ENCODE measurements around the gene INF2.

The INF2 gene

DNA sequence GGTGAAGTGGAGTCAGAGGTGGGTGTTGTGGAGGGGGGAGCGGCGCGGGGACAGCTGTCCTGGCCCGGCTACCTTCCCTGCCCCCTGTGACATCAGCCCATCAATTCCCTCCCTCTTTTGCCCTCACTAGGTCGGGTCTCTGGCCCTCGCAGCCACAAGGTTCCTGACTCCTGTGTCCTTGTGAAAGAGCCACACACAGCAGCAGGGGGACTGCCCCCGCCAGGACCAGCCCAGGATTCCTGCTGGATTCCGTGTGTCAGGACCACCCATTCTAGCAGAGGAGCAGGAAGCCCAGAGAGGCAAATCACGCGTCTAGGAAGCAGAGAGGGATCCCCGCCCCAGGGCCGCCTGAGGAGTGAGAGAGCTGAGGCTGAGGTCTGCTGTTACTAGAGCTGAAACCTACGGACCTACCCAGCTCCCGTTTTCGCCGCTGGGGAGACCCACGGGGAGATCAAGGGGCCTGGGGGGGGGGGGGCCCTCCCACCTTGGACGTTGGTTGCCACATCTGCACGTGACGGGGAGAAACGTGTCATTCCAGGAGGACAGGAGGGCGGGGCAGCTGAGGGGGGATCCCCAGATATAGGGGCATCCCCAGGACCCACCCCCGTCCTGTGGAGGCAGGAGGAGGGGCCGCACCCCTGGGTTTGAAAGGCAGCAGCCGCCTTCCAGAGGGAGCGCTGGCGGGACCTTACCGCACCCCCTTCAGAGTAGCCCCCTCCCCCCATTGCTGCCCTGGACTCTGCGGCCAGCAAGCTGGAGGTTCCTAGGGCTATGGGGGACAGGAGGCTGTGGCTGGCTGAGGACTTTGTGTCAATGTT is 12.5 kb upstream of the INF2 start:
- no peak for DNase-seq (ENCODE audit: low read depth)

DNA sequence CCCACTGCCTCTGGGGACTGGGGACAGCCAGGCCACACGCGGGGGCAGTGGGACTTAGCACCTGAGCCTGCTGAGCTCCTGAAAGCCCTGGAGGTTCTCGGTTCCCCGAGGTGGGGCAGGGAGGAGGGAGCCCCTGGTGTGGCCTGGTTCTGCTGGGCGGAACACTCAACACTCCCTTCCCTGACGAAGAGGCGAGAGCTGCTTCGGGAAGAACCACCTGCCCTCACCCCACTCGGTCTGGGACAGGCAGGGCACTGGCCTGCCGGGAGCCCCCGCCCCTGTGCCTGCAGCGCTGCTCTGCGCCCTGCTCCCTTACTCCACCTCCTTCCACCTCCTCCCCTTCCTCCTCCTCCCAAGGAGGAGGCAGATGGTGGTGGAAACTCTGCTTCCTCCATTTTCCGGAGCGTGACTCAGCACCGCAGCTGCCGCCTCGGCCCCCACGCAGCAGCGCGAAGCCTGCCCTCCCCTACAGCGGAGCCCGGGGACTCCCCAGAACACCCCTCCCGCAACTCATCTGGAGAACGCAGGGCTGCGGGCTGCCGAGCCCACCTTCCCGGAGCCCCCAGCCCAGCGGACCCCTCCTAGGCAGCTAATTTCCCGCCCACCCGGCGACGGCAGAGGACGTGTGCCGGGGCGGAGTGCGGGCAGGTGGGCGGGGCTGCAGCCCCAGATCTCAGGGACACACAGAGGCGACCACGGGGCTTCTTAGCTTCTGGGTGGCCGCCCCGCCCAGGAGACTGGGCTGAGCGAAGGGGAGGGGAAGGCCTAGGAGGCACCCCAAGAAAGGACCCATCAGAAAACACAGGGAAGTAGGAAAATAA is 11.7 kb upstream of the INF2 start:
- DNase-seq (ENCODE audit: low read depth) = peak; percentile 51

DNA sequence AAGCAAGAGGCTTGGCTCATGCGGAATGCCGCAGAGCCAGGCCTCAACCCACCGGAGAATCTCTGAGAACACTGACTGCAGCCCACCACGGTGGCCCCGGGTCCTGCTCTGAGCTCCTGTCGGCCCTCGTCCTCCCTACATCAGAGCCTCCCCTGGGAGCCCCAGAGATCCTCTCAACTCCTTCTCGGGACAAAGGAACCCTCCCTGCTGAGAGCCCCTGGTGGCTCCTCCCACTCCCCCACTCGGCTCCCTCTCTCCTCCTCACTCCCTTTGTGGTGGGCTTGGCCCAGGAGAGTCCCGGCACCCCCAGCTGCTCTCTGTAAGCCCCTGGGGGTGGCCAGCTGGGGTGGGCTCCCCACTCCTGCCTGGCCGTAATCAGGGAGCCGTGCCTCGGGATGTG is 11.1 kb upstream of the INF2 start:
- no peak for DNase-seq (ENCODE audit: low read depth)

DNA sequence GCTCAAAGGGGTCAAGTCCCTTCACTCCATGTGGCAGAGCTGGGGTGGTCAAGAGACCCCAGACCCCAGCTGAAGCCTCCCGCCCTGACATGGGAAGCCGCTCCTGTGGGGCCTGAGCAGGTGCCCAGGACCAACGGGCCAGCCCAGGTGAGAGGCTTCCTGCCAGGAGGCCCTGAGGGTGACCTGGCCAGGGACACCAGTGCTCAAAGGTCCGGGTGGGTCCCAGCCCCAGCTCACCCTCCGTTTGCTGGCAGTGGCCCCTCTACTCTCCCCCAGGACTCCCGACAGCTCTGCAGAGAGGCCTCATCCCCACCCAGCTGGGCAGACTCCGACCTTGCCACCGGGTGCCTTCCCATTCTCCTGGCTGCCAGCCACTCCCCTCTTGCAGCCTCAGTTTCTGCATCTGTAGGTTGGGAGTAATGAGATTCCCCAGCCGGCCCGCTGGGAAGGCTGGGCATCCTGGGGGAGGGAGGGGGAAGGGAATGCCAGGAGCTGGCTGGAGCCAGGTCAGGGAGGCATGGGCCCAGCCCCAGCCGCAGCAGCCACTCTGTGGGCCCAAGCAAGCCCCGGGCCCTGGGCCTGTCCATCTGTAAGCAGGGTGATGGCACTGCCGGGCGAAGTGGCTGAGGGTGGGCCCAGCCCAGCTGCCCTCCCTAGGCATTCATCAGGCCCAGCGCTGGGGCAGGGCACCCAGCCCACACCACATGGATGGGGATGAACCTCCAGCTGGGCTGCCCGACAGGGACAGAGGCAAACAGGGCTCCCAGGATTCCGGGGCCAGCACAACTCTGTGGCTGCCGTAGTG is 10.3 kb upstream of the INF2 start:
- no peak for DNase-seq (ENCODE audit: low read depth)

DNA sequence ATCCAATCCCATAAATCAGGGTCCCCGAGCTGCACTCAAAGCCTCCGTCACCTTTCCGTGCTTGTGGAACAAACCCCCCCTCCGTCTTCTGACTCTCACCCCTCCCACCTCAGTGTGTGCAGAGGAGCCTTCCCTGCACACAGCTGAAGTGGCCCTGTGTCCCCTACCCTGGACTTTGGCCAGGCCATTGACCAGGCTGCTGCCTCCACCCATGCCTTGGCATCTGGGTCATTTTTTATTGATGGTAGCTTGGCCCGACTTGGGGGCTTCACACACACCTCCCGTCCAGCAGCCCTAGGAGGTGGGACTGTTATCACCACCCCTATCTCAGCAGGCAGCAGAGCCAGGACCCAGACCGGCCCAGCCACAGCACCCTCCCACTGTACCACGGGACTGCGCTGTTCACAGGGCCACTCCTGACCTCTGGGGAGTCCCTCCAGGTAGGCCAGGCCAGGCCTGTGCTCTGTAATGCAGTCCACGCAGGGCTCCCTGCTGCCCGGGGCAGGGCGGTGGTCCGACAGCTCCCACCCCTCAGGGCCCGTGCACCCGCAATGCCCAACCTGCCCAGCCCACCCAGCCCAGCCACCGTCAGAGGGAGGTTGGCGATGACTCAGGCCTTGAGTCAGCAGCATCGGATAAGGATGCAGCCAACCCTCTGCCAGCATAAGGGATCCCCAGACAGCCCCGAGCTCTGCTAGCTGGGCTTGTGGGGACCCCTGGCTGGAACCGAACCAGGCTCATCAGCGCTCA is 9.2 kb upstream of the INF2 start:
- DNase-seq (ENCODE audit: low read depth) = no peak

DNA sequence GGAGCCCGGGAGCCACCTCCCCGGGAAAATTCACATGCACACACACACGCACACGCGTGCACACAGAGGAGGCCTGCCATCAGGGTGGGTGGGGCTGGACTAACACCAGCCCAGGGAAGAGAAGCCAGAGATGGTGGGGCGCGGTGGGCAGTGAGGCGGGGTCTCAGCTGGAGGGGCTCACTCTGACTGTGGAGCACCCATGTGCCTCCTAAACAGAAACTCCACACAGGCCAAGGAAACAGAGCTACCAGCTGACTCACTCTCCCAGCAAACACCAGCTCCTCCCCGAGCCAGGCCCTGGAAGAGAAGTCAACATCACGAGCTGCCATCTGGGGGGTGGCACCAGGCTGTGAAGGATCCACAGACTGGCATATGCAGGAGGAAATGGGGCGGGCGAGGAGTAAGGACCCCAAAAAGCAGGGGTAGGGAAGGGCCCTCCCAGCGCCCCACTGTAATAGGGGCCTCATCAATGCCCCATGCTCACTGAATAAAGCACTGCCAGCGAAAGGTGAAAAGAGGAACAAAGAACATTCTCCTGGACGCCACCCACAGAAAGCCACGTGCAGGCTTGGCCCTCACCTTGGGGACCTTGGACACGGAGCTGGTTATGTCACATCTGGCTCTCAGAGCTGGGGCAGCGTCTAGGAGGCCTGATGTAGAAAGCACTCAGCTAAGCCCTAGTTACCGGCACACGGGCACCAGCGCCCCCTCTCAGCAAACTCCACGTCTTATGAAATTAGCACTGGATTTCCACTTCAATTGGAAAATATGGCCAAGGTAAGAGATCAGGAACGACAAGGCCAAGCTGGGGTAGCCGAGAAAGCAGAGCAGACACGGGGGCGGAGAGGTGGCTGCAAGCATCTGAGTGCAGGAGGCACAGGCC is 8.4 kb upstream of the INF2 start:
- no peak for DNase-seq (ENCODE audit: low read depth)

DNA sequence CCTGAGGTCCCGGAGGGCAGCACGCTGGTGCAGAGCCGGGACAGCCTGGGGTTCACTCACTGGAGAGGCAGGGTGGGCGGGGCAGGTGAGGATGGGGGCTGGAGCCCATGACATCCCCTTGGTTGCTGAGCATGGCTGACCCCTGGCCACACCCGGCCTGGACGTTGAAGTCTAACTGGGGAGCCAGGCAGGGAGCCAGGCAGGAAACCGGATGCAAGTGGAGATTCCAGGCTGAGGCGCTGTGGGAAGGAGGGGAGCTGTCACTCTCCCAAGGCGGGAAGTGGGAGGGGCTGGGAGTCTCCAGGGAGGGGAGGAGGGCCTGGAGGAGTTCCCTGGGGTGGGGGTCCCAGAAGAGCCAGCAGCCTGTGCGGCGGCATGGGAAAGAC is 7.7 kb upstream of the INF2 start:
- DNase-seq (ENCODE audit: low read depth) = no peak

DNA sequence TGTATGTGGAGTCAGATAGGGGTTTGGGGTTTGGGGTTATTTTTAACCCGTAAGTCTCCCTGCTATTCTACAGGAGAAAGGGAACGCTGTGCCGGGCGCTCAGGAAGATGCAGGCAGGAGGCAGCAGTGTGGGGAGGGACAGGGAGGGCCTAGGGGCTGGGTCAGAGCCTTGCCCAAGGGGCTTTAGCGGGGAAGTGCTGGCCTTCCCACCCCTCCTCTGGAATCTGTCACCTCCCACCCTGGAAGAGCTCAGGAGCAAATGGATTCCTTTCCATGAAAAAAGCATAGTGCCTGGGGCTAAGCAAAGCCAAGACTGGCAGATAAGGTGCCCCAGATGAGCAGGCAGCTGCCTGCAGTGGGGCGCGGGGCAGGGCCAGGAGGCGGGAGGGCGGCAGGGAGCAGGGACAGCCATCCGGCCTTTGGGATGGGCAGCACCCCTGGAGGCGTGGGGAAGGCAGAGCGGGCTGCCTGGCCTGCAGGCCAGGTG is 7.3 kb upstream of the INF2 start:
- DNase-seq (ENCODE audit: low read depth) = no peak

DNA sequence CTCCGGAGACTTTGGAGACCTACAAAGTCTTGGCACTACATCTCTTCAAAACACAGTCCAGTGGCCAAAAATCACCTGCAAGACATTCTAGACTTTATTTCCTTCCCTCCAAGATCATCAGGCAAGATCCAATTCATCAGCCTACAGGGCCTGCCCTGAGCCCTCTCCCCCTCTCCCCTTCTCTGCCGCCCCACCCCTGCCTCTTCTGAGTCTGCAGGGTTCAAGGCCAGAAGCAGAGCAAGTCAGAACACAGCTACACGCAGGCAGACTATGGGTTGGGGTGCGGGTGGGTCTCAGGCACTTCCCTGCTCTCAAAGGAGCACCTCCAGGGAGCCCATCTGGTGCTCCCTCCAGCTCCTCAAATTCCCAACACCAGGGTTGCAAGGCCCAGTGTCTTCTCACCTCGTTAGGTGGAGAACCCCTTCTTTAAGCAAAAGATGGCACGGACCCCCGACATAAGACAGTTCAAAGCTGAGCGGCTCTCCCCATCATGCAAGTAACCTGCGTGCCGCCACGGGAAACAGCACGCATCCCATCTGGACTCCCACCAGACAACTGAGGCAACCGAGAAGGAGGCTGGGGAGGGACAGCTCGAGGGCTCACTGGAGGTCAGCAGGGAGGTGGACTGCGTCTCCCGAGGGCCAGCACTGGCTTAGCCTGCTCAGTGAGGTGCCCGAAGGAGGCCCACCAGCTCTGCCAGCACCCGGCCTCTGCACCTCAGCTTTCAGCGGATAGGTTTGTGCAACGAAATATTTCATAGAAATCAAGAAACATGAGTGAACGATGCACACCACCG is 5.6 kb upstream of the INF2 start:
- DNase-seq (ENCODE audit: low read depth) = no peak

DNA sequence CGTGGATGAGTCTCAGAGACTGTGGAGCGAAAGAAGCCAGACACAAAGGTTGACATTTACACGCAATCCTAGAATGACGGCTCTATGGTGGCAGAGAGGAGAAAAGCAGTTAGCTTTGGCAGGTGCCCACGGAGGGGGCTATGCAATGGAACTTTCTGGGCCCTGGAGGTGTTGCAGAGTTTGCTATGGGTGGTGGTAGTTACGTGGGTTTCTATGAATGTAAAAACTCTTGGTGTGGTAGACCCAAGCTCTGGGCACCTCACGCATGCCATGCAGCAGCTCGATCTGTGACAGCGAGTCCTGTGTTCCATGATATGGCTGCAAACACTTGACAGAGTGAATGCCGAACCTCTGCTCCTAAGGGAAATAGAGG is 5.0 kb upstream of the INF2 start:
- DNase-seq (ENCODE audit: low read depth) = no peak

DNA sequence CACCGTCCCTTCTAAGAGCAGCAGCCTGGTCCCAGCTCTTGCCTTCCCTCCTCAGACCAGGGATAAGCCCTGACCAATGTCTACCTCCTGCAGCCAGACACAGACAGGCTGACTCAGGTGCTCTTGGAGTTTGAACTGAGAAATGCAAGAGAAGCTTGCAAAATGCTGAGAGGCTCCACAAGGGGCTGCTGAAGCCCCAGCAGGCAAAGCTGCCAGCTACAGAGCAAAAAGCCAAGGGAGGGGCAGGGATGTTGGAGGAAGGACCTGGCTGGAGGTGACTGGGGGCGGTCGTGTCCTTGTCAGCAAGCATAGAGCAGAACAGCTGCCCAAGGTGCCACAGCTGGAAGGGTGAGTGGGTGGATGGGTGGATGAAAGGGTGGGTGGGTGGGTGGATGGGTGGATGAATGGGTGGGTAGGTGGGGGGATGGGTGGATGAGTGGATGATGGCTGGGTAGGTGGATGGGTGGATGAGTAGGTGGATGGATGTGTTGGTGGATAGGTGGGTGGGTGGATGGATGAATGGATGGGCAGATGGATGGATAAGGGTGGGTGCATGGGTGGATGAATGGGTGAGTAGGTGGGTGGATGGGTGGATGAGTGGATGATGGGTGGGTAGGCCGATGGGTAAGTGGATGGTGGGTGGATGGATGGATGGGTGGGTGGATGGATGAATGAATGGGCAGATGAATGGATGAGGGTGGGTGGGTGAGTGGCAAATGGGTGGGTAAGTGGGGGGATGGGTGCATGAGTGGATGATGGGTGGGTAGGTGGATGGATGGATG is 4.0 kb upstream of the INF2 start:
- no peak for DNase-seq (ENCODE audit: low read depth)

DNA sequence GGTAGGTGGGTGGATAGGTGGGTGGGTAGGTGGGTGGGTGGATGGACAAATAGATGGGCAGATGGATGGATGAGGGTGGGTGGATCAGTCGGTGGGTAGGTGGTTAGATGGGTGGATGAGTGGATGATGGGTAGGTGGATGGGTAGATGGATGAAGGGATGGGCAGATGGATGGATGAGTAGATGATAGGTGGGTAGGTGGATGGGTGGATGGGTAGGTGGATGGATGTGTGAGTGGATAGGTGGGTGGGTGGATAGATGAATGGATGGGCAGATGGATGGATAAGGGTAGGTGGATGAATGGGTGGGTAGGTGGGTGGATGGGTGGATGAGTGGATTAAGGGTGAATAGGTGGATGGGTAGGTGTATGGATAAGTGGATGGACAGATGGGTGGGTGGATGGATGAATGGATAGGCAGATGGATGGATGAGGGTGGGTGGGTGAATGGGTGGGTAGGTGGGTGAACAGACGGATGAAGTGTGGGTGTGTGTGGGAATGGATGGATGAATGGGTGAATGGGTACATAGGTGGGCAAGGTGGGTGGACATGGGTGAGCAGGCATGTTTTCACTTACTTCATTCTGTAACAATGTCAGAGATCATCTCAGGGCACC is 3.3 kb upstream of the INF2 start:
- DNase-seq (ENCODE audit: low read depth) = no peak

DNA sequence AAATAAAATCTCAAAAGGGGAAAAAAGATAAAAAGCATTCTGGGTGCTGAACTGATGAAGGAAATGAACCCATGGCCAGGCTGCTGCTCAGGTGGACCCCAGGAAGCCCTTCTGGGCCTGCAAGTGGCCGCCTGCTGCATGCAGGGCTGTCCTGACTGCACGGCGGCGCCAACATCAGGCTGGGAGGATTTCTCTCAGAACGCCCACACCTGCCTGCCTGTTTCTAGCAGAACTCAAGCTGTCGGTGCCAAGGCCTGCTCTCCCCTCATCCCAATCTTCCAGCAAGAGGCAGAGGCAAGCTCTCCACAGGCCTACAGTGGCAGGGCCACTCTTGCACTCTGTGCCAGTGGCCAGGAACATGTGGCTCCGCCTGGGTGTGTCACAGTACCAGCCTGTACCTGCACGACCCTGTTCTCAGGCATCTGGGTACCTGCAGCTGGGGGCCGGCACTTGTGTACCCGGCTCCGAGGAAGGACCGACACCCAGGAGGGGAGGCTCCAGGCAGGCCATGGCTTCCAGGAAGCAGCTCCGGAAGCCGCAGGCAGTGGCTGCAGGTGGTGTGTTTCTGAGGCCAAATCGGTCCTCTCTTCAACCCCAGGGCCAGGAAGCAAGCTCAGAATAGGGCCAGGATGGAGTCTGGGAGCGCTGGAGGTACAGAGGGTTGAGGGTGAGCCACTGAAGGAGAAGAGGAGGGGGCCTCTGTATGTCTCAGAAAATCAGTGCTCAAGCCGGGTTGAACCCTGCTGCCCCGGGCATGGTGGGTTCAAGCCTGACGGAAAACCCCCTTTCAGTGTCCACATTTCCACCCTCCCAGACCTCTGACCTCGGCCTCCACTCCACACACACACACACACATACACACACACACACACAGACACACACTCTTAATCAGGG is 2.5 kb upstream of the INF2 start:
- DNase-seq (ENCODE audit: low read depth) = no peak

DNA sequence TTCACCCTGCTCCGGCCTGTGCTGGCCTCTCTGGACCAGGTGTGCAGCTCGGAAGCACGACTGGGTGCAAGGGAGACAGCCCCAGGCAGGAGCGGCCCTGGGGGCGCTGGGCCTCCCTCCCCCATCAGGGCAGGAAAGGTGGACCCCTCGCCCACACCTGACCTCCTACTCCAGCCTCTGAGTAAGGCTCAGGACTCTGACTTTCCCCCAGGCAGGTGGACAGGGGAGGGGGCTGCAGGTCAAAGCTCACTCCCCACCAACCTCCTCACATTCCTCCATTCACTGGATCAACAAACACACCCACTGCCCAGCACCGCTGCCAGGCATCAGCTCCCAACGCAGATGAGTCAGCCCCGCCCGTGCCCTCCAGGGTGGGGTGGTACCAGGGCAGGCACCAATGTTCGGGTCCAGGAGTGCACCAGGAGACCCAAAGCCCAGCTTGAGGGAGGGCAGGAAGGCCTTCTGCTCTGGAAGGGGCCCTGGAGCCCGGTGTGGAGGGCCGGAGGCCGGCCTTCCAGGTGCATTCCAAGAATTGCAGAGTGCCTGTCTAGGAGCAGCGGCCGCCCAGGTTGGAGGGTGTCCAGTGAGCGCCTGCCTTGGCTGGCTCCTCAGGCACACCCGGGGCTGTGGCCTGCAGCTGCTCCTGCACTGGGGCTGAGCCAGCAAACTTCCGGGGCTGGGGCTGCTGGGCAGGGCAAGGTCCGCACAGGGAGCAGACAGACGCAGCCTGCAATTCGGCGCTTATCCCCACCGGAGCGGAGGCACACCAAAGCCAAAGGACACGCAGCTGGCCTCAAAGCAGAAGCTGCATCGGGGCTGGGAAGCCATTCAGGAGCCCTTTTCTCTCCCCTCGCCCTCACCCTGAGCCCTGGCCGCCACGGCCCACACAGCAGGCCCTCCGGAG is 1.6 kb upstream of the INF2 start:
- DNase-seq (ENCODE audit: low read depth) = no peak

DNA sequence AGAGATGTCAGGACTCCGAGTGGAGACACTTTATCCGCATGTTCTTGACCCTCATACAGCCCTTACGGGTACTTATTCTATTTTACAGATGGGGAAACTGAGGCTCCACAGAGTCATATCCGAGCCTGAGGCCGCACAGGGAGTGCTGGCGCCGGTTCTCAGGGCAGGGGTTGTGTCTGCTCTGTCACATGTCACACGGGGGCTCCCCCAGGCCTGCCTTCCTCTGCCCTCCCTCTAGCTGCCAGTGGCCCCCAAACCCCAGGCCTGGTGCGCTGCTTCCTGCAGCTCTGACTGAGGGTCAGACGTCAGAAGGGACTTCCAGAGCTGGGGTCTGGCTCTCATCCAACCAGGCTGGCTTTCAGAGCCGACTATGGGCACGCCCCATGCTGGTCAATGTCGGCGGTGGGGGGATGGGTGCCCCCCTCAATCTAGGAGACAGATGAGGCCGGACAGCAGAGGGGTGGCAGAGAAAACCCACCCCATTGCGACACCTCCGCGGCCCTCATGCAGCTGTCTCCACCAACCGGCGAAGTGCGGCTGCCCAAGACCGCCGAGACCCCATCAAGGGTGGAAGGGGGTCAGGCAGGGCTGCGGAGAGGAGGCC is 811 bp upstream of the INF2 start:
- DNase-seq (ENCODE audit: low read depth) = no peak

Measured in T-helper 22 cell (primary cell).